Mucosa of rectum (tissue), 2 donors: ENCODE results near the gene TREML1.

Source experiments
- H3K27ac ChIP-seq, 2 donors: one replicate each; pipeline ENCODE4 v1.7.0; 2013; ENCODE audit warnings: inconsistent platforms in 2 of 2, low read depth in 2 of 2, low read length in 2 of 2
- H3K27me3 ChIP-seq, 2 donors: one replicate each; pipeline ENCODE4 v1.7.0; 2013; ENCODE audit warnings: low read length in 2 of 2; ENCODE audit not compliant: control insufficient read depth in 2 of 2, insufficient read depth in 2 of 2
- H3K36me3 ChIP-seq, 2 donors: one replicate each; pipeline ENCODE4 v1.7.0; 2013; ENCODE audit warnings: low read length in 2 of 2; ENCODE audit not compliant: control insufficient read depth in 2 of 2, insufficient read depth in 2 of 2
- H3K4me1 ChIP-seq, 2 donors: one replicate each; pipeline ENCODE4 v1.7.0; 2013; ENCODE audit warnings: low read length in 2 of 2, mild to moderate bottlenecking in 1 of 2; ENCODE audit not compliant: control insufficient read depth in 2 of 2, insufficient read depth in 2 of 2
- H3K4me3 ChIP-seq, 2 donors: one replicate each; pipeline ENCODE4 v1.7.0; 2013; ENCODE audit warnings: low read length in 2 of 2
- H3K9ac ChIP-seq, 2 donors: one replicate each; pipeline ENCODE4 v1.7.0; 2013; ENCODE audit warnings: low read length in 2 of 2, low read depth in 1 of 2, mild to moderate bottlenecking in 1 of 2
- H3K9me3 ChIP-seq, 2 donors: one replicate each; pipeline ENCODE4 v1.7.0; 2013; ENCODE audit warnings: low read length in 2 of 2; ENCODE audit not compliant: control insufficient read depth in 2 of 2
- donor health status: healthy.
- donor health status: Normal muscosa, but diverticular disease.

The TREML1 gene

DNA sequence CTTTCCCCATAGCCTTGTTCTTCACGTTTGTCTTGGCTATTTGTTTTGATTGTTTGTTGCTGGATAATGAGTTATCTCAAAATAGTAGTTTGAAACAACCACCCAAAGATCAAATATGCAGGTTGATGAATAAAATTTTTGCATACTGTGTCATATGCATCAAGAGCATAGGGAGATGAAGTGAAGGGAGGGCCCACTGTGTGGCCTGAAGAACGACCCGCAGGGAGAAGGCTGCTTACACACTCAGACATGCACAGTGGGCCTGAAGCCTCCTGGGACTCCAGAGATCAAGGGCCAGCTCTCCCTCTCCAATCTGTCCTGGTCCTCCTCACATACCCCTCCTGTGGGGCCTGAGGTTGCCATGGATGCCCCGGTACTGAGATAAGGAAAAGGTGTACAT, 25.0 kb upstream of the TREML1 start:
- Histone ChIP-seq H3K9ac (no peak overlapping the region), H3K9me3 (no peaks in the 10 kb centered on the region), H3K27me3 (peaks cover 0 to 8% of the 10 kb centered on the region in 2 donors), H3K4me3 (no peak overlapping the region), H3K27ac (no peak overlapping the region), H3K36me3 (no peaks in the 10 kb centered on the region), H3K4me1 (no peaks in the 10 kb centered on the region)

DNA sequence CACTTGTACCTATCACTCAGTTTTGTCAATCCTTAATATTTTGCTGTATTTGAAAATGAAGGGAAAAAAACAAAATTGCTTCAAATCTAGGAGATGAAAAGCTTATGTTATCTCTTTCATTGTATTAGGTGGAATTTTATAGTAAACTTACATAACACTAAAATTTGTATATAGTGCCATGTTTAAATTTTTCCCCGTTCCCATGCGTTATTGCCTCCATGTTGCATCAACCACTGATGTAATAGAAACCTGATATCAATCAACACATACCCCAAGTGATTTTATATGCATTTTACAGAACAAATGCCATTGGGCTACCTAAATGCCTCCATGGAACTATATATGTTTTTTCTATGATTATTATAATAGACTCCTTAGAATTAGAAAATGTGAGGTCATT, 23.5 kb upstream of the TREML1 start:
- Histone ChIP-seq H3K9ac (no peak overlapping the region), H3K4me1 (no peaks in the 10 kb centered on the region), H3K9me3 (no peaks in the 10 kb centered on the region), H3K36me3 (no peaks in the 10 kb centered on the region), H3K4me3 (no peak overlapping the region), H3K27me3 (peaks cover 0 to 8% of the 10 kb centered on the region in 2 donors), H3K27ac (no peak overlapping the region)

DNA sequence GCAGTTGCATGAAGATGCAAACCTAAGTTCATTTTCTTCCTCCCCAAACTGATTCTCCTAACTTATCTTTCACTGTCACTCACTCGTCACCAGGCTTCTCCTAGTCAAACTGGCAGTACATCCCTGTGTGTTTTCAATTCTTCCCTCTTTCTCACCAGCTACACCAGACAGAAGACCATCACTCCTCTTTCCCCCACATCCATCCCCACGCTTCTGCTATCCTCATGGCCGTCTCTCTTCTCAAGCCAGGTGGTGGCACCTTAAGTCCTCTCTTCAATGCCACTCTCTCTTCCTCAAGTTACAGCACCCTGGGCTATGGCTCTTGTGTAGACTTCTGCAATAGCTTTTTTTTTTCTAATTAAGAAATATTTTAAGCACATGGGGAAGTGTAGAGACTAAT, 23.1 kb upstream of the TREML1 start:
- H3K9ac ChIP-seq = no peak overlapping the region
- no peaks in the 10 kb centered on the region for H3K36me3 ChIP-seq
- no peak overlapping the region for H3K27ac ChIP-seq
- no peak overlapping the region for H3K4me3 ChIP-seq
- peaks cover 0 to 8% of the 10 kb centered on the region in 2 donors for H3K27me3 ChIP-seq
- H3K9me3 ChIP-seq = no peaks in the 10 kb centered on the region
- no peaks in the 10 kb centered on the region for H3K4me1 ChIP-seq

DNA sequence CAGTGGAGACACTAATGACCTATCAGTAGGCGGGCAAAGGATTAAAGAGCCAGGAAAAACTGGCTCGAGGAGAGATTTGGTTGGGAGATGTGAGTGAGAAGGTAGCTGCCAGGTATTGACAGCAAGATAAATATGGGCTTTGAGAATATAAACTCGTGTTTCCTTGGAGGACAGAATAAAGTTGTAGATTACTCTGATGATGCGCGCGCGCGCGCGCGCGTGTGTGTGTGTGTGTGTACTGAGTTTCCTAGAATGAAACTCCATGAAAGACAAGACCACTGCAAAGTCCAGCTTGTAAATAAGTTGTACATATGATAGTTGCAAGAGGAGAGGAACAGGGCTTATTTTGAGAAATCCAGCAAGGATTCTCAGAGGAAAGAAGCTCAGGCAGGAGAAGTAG, 22.0 kb upstream of the TREML1 start:
- Histone ChIP-seq H3K4me3 (no peak overlapping the region), H3K36me3 (no peaks in the 10 kb centered on the region), H3K27ac (no peak overlapping the region), H3K9me3 (no peaks in the 10 kb centered on the region), H3K4me1 (no peaks in the 10 kb centered on the region), H3K9ac (no peak overlapping the region), H3K27me3 (peaks cover 0 to 8% of the 10 kb centered on the region in 2 donors)

DNA sequence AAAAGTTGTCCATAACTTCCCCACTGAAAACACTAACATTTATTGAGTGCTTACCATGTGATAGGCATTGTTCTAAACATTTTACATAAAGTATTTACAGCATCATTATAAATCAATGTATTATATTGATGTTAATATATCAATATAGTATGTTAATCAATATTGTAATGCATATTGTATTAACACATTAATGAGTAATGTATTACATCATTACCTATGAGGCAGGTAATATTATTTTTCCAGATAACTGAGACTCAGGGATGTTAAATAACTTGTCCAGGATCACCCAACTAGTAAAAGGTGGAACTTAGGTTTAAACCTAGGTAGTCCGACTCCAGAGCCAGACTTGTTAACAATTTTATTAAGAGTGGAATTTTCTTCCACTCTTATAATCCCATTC, 20.9 kb upstream of the TREML1 start:
- no peak overlapping the region for H3K4me3 ChIP-seq
- H3K27ac ChIP-seq = no peak overlapping the region
- H3K36me3 ChIP-seq = no peaks in the 10 kb centered on the region
- peaks cover 0 to 8% of the 10 kb centered on the region in 2 donors for H3K27me3 ChIP-seq
- no peak overlapping the region for H3K9ac ChIP-seq
- no peaks in the 10 kb centered on the region for H3K9me3 ChIP-seq
- no peaks in the 10 kb centered on the region for H3K4me1 ChIP-seq

DNA sequence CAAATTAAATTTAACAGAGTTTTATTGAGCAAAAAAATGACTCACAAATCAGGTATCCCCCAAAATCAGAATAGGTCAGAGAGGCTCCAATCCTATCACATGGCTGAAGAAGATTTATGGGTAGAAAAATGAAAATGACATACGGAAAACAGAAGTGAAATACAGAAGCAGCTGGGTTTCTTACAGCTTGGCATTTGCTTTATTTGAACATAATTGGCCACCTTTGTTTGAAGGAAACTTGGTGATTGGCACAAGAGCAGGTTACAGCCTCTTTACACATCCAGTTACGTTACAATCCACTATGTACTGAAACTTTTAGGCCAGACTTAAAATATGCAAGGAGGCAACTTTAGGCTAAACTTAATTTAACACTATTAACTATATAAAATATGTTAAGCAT, 20.5 kb upstream of the TREML1 start:
- H3K4me3 ChIP-seq = no peak overlapping the region
- H3K9me3 ChIP-seq = no peaks in the 10 kb centered on the region
- H3K27ac ChIP-seq = no peak overlapping the region
- H3K27me3 ChIP-seq = peaks cover 0 to 8% of the 10 kb centered on the region in 2 donors
- no peaks in the 10 kb centered on the region for H3K4me1 ChIP-seq
- no peak overlapping the region for H3K9ac ChIP-seq
- H3K36me3 ChIP-seq = no peaks in the 10 kb centered on the region

DNA sequence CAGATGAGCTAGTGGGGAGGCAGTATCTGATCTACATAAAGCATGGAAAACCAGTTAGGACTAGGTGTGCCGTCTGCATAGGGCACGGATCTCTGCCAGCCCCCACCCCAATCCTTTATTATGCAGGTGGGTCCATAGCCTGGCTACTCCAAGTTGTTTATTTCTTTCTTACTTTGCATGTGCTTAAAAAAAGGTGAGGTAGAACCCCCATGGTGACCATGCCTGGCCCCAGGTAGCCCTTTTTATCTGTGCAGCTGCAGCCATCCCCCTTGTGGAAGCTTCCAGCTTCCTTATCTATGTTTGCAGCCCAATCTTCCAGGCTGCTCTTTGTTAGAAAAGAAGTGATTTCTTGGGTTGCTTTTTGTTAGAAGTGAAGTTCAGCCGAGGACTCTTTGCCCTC, 17.8 kb upstream of the TREML1 start:
- Histone ChIP-seq H3K27ac (no peak overlapping the region), H3K4me3 (no peak overlapping the region), H3K9ac (no peak overlapping the region), H3K4me1 (no peaks in the 10 kb centered on the region), H3K9me3 (no peaks in the 10 kb centered on the region), H3K27me3 (peaks cover 0 to 2% of the 10 kb centered on the region in 2 donors), H3K36me3 (no peaks in the 10 kb centered on the region)

DNA sequence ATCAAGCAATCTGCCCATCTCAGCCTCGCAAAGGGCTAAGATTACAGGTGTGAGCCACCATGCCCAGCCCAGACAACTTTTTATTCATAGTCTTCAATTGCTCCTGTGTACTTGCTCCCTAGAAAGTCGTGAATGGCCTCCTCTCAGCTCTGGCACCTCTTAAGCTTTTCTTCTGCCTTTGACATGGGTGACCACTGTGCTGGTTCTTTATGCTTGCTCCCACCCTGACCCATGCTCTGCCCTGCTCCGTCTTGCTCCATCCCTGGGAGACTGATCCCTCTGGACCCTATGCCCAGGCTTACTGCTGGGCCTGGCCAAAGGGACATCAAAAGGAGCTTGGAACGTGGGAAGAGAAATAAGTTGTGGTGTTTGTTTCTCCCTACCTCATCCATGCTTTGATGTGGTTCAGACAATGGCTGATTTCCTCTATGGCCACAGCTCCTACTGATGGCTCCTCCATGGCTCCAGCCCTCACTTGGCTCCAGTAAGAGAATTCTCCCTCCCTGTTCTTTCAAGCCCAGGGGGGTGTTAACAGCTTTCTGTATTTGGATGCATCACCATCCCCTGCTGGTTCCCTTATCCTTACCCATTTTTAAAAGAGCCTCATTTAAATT, 16.5 kb upstream of the TREML1 start:
- Histone ChIP-seq H3K4me1 (no peaks in the 10 kb centered on the region), H3K4me3 (no peak overlapping the region), H3K36me3 (no peaks in the 10 kb centered on the region), H3K9me3 (no peaks in the 10 kb centered on the region), H3K27me3 (no peaks in the 10 kb centered on the region), H3K27ac (no peak overlapping the region), H3K9ac (no peak overlapping the region)

DNA sequence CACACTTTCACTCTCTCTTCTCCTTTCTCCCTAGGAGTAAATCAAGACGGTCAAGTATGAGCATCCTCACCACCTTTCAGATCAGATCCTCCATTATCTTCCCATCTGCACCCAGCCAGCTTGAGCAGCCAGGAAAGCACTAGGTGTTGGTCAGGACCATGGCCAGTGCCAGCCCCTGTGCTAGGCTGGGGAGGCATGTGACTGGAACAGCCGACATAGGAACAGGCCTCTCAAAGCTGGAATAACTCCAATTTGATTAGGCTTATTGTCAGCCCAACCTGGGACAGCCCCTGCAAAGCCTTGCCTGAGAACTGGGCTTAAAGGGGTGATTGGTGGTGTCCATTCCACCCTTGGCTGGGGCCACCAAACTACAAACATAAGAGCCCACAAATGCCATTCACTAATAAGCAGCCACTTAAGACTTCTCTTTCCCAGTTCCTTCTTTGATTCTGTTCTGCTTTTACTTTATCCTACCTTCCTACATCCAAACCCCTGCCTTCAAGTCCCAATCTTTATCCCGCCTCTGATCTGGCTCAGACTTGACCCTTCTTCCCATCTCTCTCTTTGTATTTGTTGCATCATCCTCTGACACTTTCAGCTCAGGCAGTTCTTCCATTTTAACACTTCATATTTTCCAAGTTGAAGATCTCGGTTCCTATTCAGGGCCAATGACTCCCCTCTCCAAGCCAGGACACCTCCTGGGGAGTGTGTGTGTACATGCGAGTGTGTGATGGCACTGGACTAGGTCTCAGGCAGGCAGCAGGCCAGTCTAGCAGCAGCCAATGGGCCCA, 13.2 kb upstream of the TREML1 start:
- no peaks in the 10 kb centered on the region for H3K9me3 ChIP-seq
- no peaks in the 10 kb centered on the region for H3K36me3 ChIP-seq
- H3K4me1 ChIP-seq = no peaks in the 10 kb centered on the region
- H3K27me3 ChIP-seq = peaks cover 0 to 2% of the 10 kb centered on the region in 2 donors
- H3K27ac ChIP-seq = no peak overlapping the region
- H3K9ac ChIP-seq = no peak overlapping the region
- H3K4me3 ChIP-seq = no peak overlapping the region

DNA sequence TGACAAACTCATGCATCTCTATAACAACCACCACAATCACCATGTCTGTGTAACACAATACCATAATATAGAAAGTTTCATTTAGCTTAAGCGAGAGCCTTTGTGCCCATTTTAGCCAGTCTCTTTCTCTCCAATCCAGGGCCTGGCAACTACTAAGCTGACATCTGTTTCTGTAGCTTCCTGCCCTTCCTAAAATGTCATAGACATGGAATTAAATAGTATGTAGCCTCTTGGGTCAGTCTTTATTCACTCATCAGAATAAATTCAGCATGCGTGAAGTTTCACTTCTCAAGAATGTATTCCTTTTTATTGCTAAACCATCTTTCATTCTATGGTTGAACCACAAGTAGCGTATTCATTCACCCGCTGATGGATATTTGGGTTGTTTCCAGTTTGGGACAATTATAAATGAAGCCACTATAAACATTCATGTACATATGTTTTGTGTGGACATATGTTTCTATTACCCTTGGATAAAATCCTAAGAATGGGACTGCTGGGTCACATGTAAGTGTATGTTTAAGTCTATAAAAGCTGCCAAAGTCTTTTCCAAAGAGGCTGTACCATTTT, 10.5 kb upstream of the TREML1 start:
- H3K4me3 ChIP-seq = no peak overlapping the region
- H3K27ac ChIP-seq = no peak overlapping the region
- peaks cover 0 to 5% of the 10 kb centered on the region in 2 donors for H3K27me3 ChIP-seq
- no peaks in the 10 kb centered on the region for H3K9me3 ChIP-seq
- no peaks in the 10 kb centered on the region for H3K36me3 ChIP-seq
- no peaks in the 10 kb centered on the region for H3K4me1 ChIP-seq
- H3K9ac ChIP-seq = no peak overlapping the region
